ENCODE data around the gene SCN1B.

The SCN1B gene

GRCh38 chr19:35033067-35034004, 3.1 kb downstream of the SCN1B start:
- TF ChIP-seq TCF12 (IDR thresholded peaks at IDR 0.05; ENCODE audit: low read depth): no peak
- no peak for TF ChIP-seq CREB1 (IDR thresholded peaks at IDR 0.05; ENCODE audit: low read depth)
- no peak for TF ChIP-seq FOXM1 (IDR thresholded peaks at IDR 0.05; ENCODE audit: borderline replicate concordance, low read depth)
- no peak for TF ChIP-seq CEBPB (IDR thresholded peaks at IDR 0.05)
- no peak for TF ChIP-seq EP300 (IDR thresholded peaks at IDR 0.05; ENCODE audit: borderline replicate concordance)
- no peak for TF ChIP-seq ZBTB7A (IDR thresholded peaks at IDR 0.05; ENCODE audit: low read depth)
- TF ChIP-seq RAD21 (IDR thresholded peaks at IDR 0.05; ENCODE audit: low read depth): no peak
- no peak for TF ChIP-seq NFIC (IDR thresholded peaks at IDR 0.05)
- TF ChIP-seq EGR1 (IDR thresholded peaks at IDR 0.05): no peak
- TF ChIP-seq MAX (IDR thresholded peaks at IDR 0.05): no peak
- TF ChIP-seq, protein P1, sequence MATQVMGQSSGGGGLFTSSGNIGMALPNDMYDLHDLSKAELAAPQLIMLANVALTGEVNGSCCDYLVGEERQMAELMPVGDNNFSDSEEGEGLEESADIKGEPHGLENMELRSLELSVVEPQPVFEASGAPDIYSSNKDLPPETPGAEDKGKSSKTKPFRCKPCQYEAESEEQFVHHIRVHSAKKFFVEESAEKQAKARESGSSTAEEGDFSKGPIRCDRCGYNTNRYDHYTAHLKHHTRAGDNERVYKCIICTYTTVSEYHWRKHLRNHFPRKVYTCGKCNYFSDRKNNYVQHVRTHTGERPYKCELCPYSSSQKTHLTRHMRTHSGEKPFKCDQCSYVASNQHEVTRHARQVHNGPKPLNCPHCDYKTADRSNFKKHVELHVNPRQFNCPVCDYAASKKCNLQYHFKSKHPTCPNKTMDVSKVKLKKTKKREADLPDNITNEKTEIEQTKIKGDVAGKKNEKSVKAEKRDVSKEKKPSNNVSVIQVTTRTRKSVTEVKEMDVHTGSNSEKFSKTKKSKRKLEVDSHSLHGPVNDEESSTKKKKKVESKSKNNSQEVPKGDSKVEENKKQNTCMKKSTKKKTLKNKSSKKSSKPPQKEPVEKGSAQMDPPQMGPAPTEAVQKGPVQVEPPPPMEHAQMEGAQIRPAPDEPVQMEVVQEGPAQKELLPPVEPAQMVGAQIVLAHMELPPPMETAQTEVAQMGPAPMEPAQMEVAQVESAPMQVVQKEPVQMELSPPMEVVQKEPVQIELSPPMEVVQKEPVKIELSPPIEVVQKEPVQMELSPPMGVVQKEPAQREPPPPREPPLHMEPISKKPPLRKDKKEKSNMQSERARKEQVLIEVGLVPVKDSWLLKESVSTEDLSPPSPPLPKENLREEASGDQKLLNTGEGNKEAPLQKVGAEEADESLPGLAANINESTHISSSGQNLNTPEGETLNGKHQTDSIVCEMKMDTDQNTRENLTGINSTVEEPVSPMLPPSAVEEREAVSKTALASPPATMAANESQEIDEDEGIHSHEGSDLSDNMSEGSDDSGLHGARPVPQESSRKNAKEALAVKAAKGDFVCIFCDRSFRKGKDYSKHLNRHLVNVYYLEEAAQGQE (IDR thresholded peaks at IDR 0.05; ENCODE audit: low read depth): no peak
- TF ChIP-seq TEAD4 (IDR thresholded peaks at IDR 0.05): no peak
- TF ChIP-seq, protein P2, sequence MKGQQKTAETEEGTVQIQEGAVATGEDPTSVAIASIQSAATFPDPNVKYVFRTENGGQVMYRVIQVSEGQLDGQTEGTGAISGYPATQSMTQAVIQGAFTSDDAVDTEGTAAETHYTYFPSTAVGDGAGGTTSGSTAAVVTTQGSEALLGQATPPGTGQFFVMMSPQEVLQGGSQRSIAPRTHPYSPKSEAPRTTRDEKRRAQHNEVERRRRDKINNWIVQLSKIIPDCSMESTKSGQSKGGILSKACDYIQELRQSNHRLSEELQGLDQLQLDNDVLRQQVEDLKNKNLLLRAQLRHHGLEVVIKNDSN (IDR thresholded peaks at IDR 0.05): no peak
- TF ChIP-seq YY1 (IDR thresholded peaks at IDR 0.05; ENCODE audit: low read depth): no peak
- TF ChIP-seq TAF1 (IDR thresholded peaks at IDR 0.05; ENCODE audit: low read depth): no peak

DNA sequence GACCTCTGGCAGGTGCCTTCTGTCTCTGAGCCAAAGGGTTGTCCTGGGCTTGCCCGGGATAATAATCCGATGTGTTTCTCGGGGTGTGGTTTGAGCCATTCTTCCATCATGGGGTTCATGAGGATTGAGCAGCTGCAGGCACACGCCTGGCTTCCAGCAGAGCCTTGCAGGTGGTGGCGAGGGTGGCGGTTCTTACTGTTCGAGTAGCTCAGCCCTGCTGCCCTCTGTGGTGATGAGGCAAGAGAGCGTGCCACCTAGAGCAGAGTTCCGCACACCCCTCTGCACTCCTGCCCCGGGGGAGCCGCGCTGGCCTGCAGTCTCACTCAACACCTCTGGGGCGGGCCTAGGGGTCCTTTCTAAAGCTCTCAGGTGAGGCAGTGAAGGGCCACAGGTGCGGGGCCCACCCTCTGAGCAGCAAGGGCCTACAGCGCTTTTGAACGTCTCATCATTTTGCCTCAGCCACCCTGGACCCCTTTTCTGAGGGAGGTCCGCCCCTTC, 3.8 kb downstream of the SCN1B start:
- no peak for TF ChIP-seq YY1 (IDR thresholded peaks at IDR 0.05; ENCODE audit: low read depth)
- TF ChIP-seq EGR1 (IDR thresholded peaks at IDR 0.05): no peak
- no peak for TF ChIP-seq TCF12 (IDR thresholded peaks at IDR 0.05; ENCODE audit: low read depth)
- no peak for TF ChIP-seq TEAD4 (IDR thresholded peaks at IDR 0.05)
- no peak for TF ChIP-seq EP300 (IDR thresholded peaks at IDR 0.05; ENCODE audit: borderline replicate concordance)
- TF ChIP-seq TAF1 (IDR thresholded peaks at IDR 0.05; ENCODE audit: low read depth): no peak
- TF ChIP-seq CREB1 (IDR thresholded peaks at IDR 0.05; ENCODE audit: low read depth): no peak
- no peak for TF ChIP-seq ZBTB7A (IDR thresholded peaks at IDR 0.05; ENCODE audit: low read depth)
- TF ChIP-seq NFIC (IDR thresholded peaks at IDR 0.05): no peak
- no peak for TF ChIP-seq RAD21 (IDR thresholded peaks at IDR 0.05; ENCODE audit: low read depth)
- no peak for TF ChIP-seq FOXM1 (IDR thresholded peaks at IDR 0.05; ENCODE audit: borderline replicate concordance, low read depth)
- no peak for TF ChIP-seq MAX (IDR thresholded peaks at IDR 0.05)

GRCh38 chr19:35034588-35035382, 4.5 kb downstream of the SCN1B start:
- TF ChIP-seq, protein P2 (IDR thresholded peaks at IDR 0.05): no peak
- TF ChIP-seq TEAD4 (IDR thresholded peaks at IDR 0.05) (no peak), TAF1 (IDR thresholded peaks at IDR 0.05; ENCODE audit: low read depth) (no peak), CREB1 (IDR thresholded peaks at IDR 0.05; ENCODE audit: low read depth) (no peak), ZBTB7A (IDR thresholded peaks at IDR 0.05; ENCODE audit: low read depth) (no peak)

GRCh38 chr19:35037716-35038622, 7.7 kb downstream of the SCN1B start:
- TF ChIP-seq ZBTB7A (IDR thresholded peaks at IDR 0.05; ENCODE audit: low read depth): no peak
- TF ChIP-seq RAD21 (IDR thresholded peaks at IDR 0.05; ENCODE audit: low read depth): no peak
- TF ChIP-seq EP300 (IDR thresholded peaks at IDR 0.05; ENCODE audit: borderline replicate concordance): no peak
- no peak for TF ChIP-seq MAX (IDR thresholded peaks at IDR 0.05)
- TF ChIP-seq TAF1 (IDR thresholded peaks at IDR 0.05; ENCODE audit: low read depth): no peak
- TF ChIP-seq CREB1 (IDR thresholded peaks at IDR 0.05; ENCODE audit: low read depth): no peak
- TF ChIP-seq, protein P2 (IDR thresholded peaks at IDR 0.05): no peak
- no peak for TF ChIP-seq YY1 (IDR thresholded peaks at IDR 0.05; ENCODE audit: low read depth)
- TF ChIP-seq TCF12 (IDR thresholded peaks at IDR 0.05; ENCODE audit: low read depth): no peak
- TF ChIP-seq TEAD4 (IDR thresholded peaks at IDR 0.05): no peak
- no peak for TF ChIP-seq NFIC (IDR thresholded peaks at IDR 0.05)
- TF ChIP-seq CEBPB (IDR thresholded peaks at IDR 0.05): no peak
- no peak for TF ChIP-seq FOXM1 (IDR thresholded peaks at IDR 0.05; ENCODE audit: borderline replicate concordance, low read depth)
- no peak for TF ChIP-seq EGR1 (IDR thresholded peaks at IDR 0.05)
- TF ChIP-seq, protein P1 (IDR thresholded peaks at IDR 0.05; ENCODE audit: low read depth): no peak

Data from Ishikawa (cell line).